ENCODE results near the gene SUPT3H.
A peak's percentile ranks its signal among the peaks of the same experiment; 100 is the strongest.

Gene SUPT3H

DNA sequence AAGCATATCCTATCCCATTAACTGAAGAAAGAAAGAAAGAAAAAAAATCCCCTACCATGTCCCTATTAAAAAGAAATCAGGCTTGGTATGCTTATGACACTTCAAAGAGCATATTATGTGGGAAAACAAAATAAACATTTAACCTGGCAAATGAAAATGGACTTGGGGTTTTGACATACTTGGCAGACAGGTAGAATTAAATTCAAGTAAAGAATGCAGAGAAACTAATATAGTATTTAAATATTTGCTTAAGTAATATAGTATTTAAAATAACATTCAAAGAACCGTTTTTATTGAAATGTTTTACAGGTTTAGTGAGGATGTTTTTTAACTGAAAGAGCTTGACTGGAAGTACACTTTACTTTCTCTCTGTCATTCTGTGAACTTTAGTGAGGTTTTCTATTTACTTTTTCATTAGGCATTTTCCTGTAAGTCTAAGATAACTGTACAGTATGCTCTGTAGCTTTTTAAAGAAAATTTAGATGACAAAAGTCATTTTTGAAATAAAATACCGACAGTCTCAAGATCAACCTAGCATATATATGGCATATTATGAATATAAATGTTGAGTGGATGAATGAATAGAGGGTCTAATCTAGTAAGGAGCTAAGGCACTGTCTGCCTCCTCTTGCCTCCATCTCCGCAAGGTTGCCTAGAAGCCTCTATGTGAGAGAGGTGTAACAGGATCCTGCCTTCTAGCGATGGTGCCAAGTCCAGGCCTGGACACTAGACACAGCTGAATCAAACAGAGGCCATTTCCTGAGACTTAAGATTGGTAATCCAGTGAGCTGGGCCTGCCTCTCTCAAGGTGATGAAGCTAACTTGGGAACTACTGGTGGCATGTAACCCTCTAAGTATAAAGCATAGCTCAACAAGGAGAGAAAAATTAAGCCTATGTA lies 394.0 kb downstream of the SUPT3H start:
- DNase-seq: no peak

DNA sequence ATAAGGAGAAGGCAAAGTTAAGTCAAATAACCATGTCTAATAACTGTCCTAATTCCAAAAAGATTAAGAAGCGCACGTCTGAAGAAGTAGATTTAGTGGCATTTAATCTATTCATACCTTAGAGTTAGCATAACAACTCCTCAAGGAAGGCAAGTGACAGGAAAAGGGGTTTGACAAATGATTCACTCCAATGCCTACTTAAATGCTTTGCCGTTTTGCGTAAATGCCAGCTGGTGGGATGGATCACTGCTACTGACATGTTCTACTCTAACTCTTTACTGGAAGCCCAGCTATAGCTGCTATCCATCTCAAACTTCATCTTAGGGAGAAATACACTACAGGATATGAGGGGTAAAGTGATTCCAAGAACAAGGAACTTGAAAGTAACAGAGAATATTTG lies 396.9 kb downstream of the SUPT3H start:
- DNase-seq: no peak

GRCh38 chr6:44976677-44977641 lies 400.8 kb downstream of the SUPT3H start:
- no peak for DNase-seq

DNA sequence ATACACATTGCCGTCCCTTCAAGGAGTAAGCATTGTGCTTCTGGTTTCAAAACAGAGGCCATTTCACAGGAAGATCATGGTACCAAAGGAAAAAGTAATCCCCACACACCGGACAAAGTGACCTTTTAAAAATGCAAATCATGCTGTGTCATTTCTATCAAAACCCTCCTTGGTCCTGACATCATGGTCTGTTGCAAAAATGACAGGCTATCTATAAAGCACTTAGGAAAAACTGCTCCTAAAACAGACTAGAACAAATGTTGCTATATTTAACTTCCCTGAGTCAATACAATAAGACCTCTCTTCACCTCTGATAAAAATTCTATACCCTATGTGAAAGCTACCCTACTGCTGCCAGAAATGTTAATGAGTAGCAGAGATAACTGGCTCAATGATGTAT lies 403.2 kb downstream of the SUPT3H start:
- no peak for DNase-seq

GRCh38 chr6:44972709-44973108 lies 405.0 kb downstream of the SUPT3H start:
- DNase-seq: no peak

DNA sequence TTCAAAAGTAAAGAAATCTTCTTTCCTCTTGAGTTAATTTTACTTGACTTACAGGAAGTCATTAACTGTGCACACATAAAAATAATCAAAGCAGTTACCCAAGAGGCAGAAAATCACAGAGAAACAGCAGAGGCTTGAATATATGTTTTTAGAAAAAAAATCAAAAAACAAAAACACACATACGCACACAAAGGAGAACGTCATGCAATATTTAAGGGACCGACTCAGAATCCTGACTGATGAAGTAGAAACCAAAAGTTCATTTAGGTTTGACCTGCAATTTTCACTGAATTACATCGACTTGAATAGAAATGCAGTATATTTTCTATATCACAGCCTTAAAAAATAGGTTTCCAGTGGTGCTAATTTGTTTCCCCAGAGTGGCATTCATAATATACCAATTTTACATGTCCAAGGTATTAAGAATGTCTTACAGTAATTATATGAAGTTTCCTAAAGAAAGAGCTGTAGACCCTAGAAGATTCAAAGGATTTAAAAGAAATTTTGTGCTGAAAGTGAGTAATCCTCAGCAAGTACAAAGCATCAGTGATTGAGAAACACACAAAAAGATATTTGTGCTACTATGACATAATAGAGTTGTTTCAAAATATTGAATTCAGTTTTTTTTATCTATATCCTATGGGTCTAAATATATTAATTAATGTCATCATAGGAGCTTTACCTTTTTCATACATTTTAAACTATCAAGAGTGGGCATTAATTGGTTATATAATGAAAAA lies 408.1 kb downstream of the SUPT3H start:
- no peak for DNase-seq

- peak; percentile 23 for DNase-seq
Measured at GRCh38 chr6:44967481-44967880, 410.3 kb downstream of the SUPT3H start.

DNA sequence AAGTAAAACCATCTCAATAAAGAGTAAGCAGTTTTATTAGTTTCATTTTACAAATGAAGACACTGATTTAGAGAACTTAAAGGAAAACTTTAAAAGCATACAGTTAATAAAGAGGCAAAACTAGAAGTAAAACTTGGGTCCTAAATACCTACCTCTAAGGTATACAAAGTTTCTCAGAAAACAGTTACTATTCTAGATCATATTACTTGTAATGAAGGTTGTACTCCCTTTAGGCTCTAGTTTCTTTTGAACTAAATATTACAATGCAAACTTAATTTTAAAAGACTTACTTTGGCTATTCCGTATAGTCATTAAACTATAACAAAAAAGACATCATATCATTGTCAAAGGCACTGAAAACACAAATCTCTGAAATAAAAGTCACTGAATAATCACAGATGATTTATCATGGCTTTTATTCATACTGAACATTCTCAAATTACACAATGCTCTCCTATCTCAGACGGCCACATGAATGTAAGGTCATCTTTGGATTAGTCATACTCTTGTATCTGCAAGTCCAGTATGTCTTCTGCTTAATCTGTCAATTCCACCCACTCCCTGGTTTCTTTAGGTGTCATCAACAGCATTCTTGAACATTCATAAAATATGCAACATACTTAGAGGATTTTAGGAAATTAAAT lies 411.2 kb downstream of the SUPT3H start:
- DNase-seq: peak; percentile 80

GRCh38 chr6:44965708-44966107 lies 412.0 kb downstream of the SUPT3H start:
- no peak for DNase-seq

- DNase-seq: peak; percentile 58
Measured at GRCh38 chr6:44960898-44961297, 416.8 kb downstream of the SUPT3H start.

GRCh38 chr6:44959651-44960050 lies 418.1 kb downstream of the SUPT3H start:
- no peak for DNase-seq

- no peak for DNase-seq
Measured at GRCh38 chr6:44957156-44957555, 420.6 kb downstream of the SUPT3H start.

GRCh38 chr6:44956396-44956795 lies 421.3 kb downstream of the SUPT3H start:
- peak; percentile 10 for DNase-seq

DNA sequence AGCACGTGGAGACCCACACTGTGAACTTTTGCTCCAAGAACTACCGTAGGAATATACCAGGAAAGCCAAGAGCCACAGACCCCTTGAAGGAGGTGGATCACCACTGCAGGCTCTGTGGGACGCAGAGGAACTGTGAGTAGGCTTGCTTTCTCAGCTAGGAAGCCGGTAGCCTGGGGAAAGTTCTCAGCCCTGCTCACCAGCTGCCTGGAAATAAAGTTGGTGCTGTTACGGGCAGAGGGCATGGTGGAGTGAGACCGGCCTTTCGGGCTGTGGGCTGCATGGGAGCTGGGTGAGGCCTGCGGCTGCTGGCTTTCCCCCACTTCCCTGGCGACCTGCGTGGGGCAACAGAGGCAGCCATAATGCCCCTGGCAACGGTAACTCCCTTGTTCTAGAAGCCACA lies 422.6 kb downstream of the SUPT3H start:
- DNase-seq: no peak

DNA sequence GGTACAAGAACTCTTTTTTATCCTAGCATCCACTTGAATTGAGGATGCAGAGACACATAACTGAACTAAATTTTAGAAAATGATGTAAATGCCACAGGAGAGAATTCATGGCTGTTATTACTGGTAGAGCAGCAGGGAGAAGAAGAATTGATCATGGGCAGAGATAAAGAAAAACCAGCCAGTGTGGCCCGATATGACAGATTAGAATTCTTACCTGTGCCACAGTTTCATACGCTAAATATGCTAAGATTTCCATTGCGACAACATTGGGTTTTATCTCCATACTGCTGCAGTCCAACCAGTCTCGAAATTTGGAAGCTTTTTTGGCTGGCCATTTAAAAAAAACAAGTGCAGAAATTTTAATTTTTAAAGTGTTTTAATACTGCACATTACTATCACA lies 423.5 kb downstream of the SUPT3H start:
- DNase-seq: no peak

- no peak for DNase-seq
Measured at GRCh38 chr6:44951253-44951747, 426.4 kb downstream of the SUPT3H start.

DNA sequence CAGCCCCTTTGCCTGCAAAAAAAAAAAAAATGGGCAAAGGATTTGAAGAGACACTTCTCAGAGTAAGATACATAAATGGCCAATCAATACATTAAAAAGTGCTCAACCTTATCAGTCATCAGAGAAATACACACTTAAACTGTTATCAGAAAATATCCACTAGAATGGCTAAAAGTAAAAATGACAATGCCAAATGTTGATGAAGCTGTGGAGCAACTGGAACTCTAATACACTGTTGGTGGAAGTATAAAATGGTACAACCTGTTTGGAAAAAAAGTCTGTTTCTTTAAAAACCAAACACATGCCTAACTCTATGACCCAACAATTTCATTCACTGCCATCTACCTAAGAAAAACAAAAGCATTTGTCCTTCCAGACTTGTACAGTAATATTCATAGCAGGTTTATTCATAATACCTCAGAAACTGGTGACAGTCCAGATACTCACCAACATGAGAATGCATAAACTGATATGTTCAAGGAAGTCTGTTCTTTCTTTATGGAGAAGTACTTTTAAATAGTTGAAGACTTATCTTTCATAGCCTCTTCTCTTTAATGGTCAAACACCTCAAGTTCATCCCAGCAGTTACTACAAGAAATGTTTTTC lies 428.0 kb downstream of the SUPT3H start:
- no peak for DNase-seq

- DNase-seq: no peak
Measured at GRCh38 chr6:44943541-44943940, 434.2 kb downstream of the SUPT3H start.

- DNase-seq: no peak
Measured at GRCh38 chr6:44942798-44943197, 434.9 kb downstream of the SUPT3H start.

DNA sequence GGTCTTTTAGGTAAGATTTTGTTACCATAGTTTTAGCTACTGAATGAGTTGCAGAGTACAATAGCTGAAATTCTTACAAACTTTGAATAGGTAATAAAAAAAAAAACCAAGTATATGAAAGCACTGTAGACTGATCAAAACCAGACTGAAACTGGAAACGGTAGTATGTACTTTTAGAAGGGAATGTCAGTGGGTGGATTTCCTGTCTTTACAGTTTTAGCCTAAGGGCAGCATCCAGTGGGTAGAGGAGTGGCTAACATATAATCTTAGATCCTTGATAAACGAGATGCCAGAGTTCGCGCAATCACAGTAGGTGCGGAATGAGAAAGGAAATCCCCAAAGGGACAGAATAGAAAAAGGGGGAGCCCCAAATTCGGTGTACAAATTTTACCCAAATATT lies 435.5 kb downstream of the SUPT3H start:
- peak; percentile 38 for DNase-seq

GRCh38 chr6:44940367-44940766 lies 437.4 kb downstream of the SUPT3H start:
- DNase-seq: no peak
